Activated T-cell treated with anti-CD3 and anti-CD28 coated beads, Interleukin-2, amount 50 U/mL, for 4 hours (primary cell): ENCODE results near the gene POC1B. TPM values are rescaled to one million over a fixed set of nuclear protein-coding genes. Genes with fewer than 3 reads are reported as not detected.

Experiments used
- ATAC-seq, 2 donors: fragments of 200-7000 bp; cut with Tn5 transposase; one replicate each; pipeline ENCODE4 v1.10.0; 2021
- DNase-seq: peaks from one replicate; pipeline ENCODE4 v3.0.0-alpha.2; 2020
- H3K27me3 Mint-ChIP-seq: one replicate; pipeline ENCODE4 v1.8.0; 2021; ENCODE audit warnings: low read depth, mixed read lengths
- H3K36me3 Mint-ChIP-seq: one replicate; pipeline ENCODE4 v1.8.0; 2022; ENCODE audit warnings: mixed read lengths; ENCODE audit not compliant: insufficient read depth
- H3K4me1 Mint-ChIP-seq: one replicate; pipeline ENCODE4 v1.8.0; 2021; ENCODE audit warnings: low read depth, mixed read lengths
- H3K4me3 Mint-ChIP-seq: one replicate; pipeline ENCODE4 v1.8.0; 2021; ENCODE audit warnings: mild to moderate bottlenecking, moderate library complexity, mixed read lengths
- H3K9me3 Mint-ChIP-seq: one replicate; pipeline ENCODE4 v1.8.0; 2021; ENCODE audit warnings: mixed read lengths
- total RNA-seq, 3 donors: library from RNA; stranded (reverse); gene quantifications; one replicate each; pipeline ENCODE4 v1.2.1, GENCODE V29; 2021

The POC1B gene
- total RNA-seq, 3 donors from 2014 or later: 12.2 to 14.5 (median 12.9) TPM

DNA sequence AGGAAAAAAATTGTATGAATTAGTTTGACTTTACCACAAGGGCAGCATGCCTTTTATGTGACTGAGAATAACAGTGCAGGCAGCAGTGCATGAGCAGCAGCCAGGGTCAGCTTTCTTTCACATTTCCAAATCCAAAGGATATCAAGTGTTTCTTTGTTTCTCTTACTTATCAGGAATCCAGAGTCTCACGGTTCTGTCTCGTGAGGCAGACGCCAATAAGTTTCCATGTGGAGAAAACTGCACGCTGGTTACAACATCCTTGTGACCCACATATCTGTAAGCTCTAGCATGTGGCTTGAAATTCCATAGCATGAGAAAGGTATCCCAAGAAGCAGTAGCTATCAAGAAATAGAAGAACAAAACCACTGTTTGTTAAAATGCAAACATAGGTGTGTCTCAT, 28.8 kb downstream of the POC1B start:
- no peak for DNase-seq
- no peaks in the 10 kb centered on the region for H3K27me3 Mint-ChIP-seq
- H3K9me3 Mint-ChIP-seq: no peaks in the 10 kb centered on the region
- peaks cover 27% of the 10 kb centered on the region for H3K4me1 Mint-ChIP-seq
- peaks cover 41% of the 10 kb centered on the region for H3K36me3 Mint-ChIP-seq
- H3K4me3 Mint-ChIP-seq: no peak overlapping the region
- no peak for ATAC-seq

GRCh38 chr12:89494411-89495231, 31.2 kb downstream of the POC1B start:
- ATAC-seq: peak; percentile 92 to 93
- no peaks in the 10 kb centered on the region for H3K9me3 Mint-ChIP-seq

GRCh38 chr12:89493670-89494302, 32.1 kb downstream of the POC1B start:
- Mint-ChIP-seq H3K9me3 (no peaks in the 10 kb centered on the region), H3K36me3 (peaks cover 32% of the 10 kb centered on the region), H3K4me1 (peaks cover 25% of the 10 kb centered on the region), H3K4me3 (no peak overlapping the region), H3K27me3 (no peaks in the 10 kb centered on the region)
- DNase-seq (no peak), ATAC-seq (no peak)

More at GRCh38 chr12:89494411-89495231, 31.2 kb downstream of the POC1B start:
- Mint-ChIP-seq H3K27me3 (no peaks in the 10 kb centered on the region), H3K4me3 (peak overlapping the region; percentile 54), H3K36me3 (peaks cover 38% of the 10 kb centered on the region), H3K4me1 (peaks cover 27% of the 10 kb centered on the region)
- peak; percentile 5 for DNase-seq

- peaks cover 30% of the 10 kb centered on the region for H3K36me3 Mint-ChIP-seq
- no peak for ATAC-seq
- H3K9me3 Mint-ChIP-seq: no peaks in the 10 kb centered on the region
- no peak overlapping the region for H3K4me3 Mint-ChIP-seq
- H3K4me1 Mint-ChIP-seq: peaks cover 25% of the 10 kb centered on the region
- DNase-seq: no peak
- no peaks in the 10 kb centered on the region for H3K27me3 Mint-ChIP-seq
Observed at GRCh38 chr12:89492883-89493282, 33.0 kb downstream of the POC1B start.

GRCh38 chr12:89490922-89491321, 34.9 kb downstream of the POC1B start:
- peaks cover 35% of the 10 kb centered on the region for H3K36me3 Mint-ChIP-seq
- ATAC-seq: no peak
- H3K27me3 Mint-ChIP-seq: no peaks in the 10 kb centered on the region
- H3K4me1 Mint-ChIP-seq: peaks cover 21% of the 10 kb centered on the region
- no peaks in the 10 kb centered on the region for H3K9me3 Mint-ChIP-seq
- no peak overlapping the region for H3K4me3 Mint-ChIP-seq
- DNase-seq: no peak

DNA sequence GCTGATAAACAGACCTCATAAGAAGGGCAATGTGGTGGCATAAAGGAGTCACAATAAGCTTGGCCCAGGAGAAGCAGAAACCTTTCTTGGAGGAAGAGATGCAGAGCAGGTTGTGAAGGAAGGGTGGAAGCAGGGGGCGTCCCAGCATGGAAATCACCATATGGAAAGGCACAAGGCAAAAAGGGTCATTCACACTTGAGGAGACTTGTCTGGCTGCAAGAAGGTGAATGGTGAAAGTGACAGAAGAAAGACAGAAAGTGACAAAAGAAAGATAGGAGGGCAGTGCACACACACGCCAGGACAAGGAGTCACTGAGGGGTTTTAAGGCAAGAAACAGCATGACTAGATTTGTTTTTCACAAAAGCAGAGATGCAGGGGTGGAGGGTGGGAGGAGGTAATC, 39.6 kb downstream of the POC1B start:
- Mint-ChIP-seq H3K4me1 (no peaks in the 10 kb centered on the region), H3K4me3 (no peak overlapping the region), H3K36me3 (peaks cover 27% of the 10 kb centered on the region), H3K27me3 (no peaks in the 10 kb centered on the region), H3K9me3 (no peaks in the 10 kb centered on the region)
- ATAC-seq (no peak), DNase-seq (no peak)

GRCh38 chr12:89484470-89484869, 41.4 kb downstream of the POC1B start:
- Mint-ChIP-seq H3K9me3 (no peaks in the 10 kb centered on the region), H3K36me3 (peaks cover 20% of the 10 kb centered on the region), H3K4me1 (no peaks in the 10 kb centered on the region), H3K4me3 (no peak overlapping the region), H3K27me3 (no peaks in the 10 kb centered on the region)
- no peak for DNase-seq
- no peak for ATAC-seq

GRCh38 chr12:89481213-89481914, 44.5 kb downstream of the POC1B start:
- peaks cover 11% of the 10 kb centered on the region for H3K4me1 Mint-ChIP-seq
- ATAC-seq (no peak), DNase-seq (no peak)
- H3K9me3 Mint-ChIP-seq: no peaks in the 10 kb centered on the region
- H3K27me3 Mint-ChIP-seq: no peaks in the 10 kb centered on the region
- H3K36me3 Mint-ChIP-seq: peaks cover 7% of the 10 kb centered on the region
- H3K4me3 Mint-ChIP-seq: no peak overlapping the region

- H3K27me3 Mint-ChIP-seq: no peaks in the 10 kb centered on the region
Observed at GRCh38 chr12:89479982-89480381, 45.9 kb downstream of the POC1B start.

DNA sequence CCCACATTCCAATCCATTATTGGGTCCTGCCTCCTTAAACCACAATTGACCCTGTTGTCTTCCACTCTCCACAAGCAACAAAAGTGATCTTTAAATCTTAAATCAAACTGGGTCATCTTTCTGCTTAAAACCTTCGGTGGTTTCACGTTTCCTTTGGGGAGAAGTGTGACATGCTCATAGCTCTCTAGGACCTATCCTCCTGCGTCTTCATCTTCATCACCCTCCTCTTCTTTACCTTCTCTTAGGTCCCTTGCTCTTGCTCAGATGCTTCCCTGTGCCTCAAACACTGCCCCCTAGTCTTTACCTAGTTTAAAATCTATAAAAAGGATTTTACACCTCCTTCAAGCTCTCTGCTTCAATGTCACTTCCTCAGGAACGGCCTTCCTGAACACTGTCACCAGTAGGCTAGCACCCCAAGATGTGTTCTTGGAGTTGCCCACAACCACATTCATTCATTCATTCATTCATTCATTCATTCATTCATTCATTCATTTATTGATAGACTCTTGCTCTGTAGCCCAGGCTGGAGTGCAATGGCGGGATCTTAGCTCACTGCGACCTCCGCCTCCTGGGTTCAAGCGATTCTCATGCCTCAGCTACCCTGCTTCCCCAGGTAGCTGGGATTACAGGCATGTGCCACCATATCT, 48.1 kb downstream of the POC1B start:
- H3K36me3 Mint-ChIP-seq: peaks cover 5% of the 10 kb centered on the region
- H3K4me3 Mint-ChIP-seq: no peak overlapping the region
- H3K27me3 Mint-ChIP-seq: no peaks in the 10 kb centered on the region
- ATAC-seq: no peak
- H3K9me3 Mint-ChIP-seq: no peaks in the 10 kb centered on the region
- peaks cover 22% of the 10 kb centered on the region for H3K4me1 Mint-ChIP-seq
- no peak for DNase-seq

More at GRCh38 chr12:89479982-89480381, 45.9 kb downstream of the POC1B start:
- DNase-seq: no peak
- Mint-ChIP-seq H3K4me3 (no peak overlapping the region), H3K36me3 (peaks cover 5% of the 10 kb centered on the region), H3K4me1 (peaks cover 13% of the 10 kb centered on the region), H3K9me3 (no peaks in the 10 kb centered on the region)
- no peak for ATAC-seq

DNA sequence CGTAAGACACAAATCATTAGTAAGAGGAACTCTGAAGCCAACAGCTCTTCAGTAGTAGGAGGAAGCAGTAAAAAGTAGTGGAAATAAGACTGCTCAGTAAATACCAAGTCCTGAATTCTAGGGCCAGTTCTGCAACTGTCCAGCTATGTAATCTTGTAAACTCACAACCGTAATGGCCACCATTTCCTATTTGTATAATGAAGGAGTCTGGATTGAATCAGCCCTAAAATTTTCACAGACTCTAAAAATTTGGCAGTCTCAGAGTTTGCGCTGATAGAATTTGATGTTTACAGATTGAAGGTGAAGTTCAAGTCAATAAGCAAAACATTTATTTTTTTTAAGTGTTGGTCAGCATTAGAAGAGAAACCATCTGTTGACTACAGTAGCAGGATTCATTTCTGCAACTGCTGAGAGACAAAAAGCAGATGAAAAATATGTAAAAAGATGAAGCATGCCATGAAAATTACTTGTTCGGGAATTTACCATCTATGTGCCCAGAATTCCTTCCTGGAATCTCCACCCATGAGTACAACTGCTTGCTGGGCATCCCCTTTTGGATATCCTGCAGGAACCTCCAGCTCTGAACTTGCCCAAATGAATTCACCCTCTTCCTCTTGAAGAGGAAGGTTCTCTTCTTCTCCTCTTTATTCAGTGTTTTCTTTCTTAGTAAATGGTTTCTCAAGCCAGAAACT, 48.8 kb downstream of the POC1B start:
- H3K4me1 Mint-ChIP-seq: peaks cover 28% of the 10 kb centered on the region
- ATAC-seq (no peak), DNase-seq (no peak)
- H3K36me3 Mint-ChIP-seq: peaks cover 1% of the 10 kb centered on the region
- no peak overlapping the region for H3K4me3 Mint-ChIP-seq
- no peaks in the 10 kb centered on the region for H3K9me3 Mint-ChIP-seq
- no peaks in the 10 kb centered on the region for H3K27me3 Mint-ChIP-seq

DNA sequence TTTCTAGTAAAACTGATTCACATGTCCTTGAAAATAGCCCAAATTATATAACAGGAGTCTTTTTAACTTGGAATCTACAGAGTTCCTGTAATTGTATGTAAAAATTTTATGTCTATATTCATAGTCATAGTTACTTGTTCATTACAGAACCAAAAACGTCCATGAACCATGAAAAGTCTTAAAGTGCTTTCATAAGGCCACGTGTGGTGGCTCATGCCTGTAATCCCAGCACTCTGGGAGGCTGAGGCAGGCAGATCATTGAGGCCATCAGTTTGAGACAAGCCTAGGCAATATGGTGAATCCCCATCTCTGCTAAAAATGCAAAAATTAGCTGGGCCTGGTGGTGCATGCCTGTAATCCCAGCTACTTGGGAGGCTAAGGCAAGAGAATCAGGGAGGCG, 49.6 kb downstream of the POC1B start:
- DNase-seq (no peak), ATAC-seq (no peak)
- Mint-ChIP-seq H3K4me3 (no peak overlapping the region), H3K9me3 (no peaks in the 10 kb centered on the region), H3K27me3 (no peaks in the 10 kb centered on the region), H3K4me1 (peaks cover 33% of the 10 kb centered on the region), H3K36me3 (no peaks in the 10 kb centered on the region)

DNA sequence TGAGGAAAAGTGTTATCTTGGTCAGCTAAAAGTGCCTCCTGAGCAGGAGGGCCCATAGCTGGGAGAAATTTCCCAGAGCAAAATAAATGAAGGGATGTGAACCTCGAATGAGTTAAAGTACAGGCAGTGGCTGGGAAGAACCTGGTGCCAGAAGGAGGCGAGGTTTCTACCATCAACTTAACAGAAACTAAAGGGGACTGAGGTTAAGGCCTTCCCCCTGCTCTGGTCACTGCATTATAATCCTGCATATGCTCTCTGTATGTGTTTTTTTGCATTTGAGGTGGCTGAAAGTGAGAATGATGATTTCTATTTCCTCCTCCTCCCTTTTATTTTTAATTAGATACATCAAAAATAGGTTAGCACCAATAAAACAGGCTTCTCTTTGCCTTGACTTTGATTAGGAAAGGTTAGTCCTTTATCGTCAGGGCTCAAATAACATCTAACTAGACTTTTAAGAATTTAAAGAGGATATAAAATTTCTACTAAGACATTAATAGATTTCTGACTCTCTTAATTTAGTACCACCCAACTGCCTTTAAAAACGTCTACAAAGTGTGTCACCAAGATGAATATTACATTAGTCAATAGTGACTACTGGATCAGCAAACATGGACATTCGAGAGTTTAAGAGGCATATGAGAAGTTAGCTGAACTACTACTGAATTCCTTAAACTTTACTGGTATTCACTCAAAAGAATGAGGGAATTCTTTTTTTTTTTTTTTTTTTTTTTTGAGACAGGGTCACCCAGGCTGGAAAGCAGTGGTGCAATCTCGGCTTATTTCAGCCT, 50.5 kb downstream of the POC1B start:
- Mint-ChIP-seq H3K36me3 (no peaks in the 10 kb centered on the region), H3K4me1 (peaks cover 41% of the 10 kb centered on the region), H3K4me3 (no peak overlapping the region), H3K9me3 (no peaks in the 10 kb centered on the region), H3K27me3 (no peaks in the 10 kb centered on the region)
- ATAC-seq: no peak
- no peak for DNase-seq
